Epithelial cell of prostate (primary cell): ENCODE measurements around the gene SVIL.
A peak's percentile ranks its signal among the peaks of the same experiment; 100 is the strongest.
"Not testable (repeated sequence)": the region's sequence is repeated elsewhere in the genome, so short reads cannot be mapped to it uniquely, and the experiment has no call there.

ENCODE experiments used
- DNase-seq: peaks from one replicate; pipeline ENCODE4 v3.0.0-alpha.2; 2011; ENCODE audit warnings: low read depth, low spot score
- H3K27ac ChIP-seq: fragments of 450-650 bp; 2 replicates; pipeline ENCODE4 v1.5.1; 2017; ENCODE audit warnings: mild to moderate bottlenecking

SVIL gene

DNA sequence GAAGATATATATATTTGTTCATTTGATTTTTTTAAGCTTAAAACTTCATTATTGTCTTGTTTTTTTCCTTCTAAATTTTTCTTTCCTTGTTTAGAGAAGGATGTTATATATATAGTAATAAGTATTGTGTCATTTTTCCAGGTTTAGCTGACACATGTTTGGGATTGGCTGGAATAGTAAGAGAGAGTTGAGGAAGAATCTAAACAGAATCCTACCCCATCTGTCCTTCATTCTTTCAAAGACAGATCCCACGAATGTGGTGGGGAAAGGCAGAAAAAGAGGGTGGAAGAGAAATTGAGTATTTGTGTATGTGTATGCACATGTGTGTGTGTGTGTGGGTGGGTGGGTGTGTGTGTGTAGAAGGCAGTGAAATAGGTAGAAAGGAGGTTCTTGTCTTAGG lies 132.4 kb downstream of the SVIL start:
- DNase-seq: no peak
- peak overlapping the region; percentile 46 for H3K27ac ChIP-seq

DNA sequence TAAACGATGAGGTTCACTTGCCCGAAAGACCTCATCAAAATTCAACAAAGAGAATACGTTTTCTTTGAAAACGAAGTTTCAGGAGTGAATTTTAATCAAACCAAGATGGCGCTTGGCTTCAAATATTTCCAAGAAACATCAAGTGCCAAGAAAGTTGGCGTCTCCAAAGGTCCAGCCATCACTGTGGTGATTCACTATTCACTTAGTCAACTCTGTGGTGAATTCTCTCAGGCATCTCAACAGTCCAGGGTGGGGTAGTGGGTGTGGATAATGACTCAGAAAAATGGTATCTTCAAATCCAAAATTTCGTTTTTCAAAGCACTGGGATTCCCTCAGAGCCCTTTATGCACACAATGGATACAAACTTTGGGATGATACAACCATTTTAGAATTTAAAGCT lies 133.1 kb downstream of the SVIL start:
- peak overlapping the region; percentile 46 for H3K27ac ChIP-seq
- DNase-seq: peak; percentile 59

DNA sequence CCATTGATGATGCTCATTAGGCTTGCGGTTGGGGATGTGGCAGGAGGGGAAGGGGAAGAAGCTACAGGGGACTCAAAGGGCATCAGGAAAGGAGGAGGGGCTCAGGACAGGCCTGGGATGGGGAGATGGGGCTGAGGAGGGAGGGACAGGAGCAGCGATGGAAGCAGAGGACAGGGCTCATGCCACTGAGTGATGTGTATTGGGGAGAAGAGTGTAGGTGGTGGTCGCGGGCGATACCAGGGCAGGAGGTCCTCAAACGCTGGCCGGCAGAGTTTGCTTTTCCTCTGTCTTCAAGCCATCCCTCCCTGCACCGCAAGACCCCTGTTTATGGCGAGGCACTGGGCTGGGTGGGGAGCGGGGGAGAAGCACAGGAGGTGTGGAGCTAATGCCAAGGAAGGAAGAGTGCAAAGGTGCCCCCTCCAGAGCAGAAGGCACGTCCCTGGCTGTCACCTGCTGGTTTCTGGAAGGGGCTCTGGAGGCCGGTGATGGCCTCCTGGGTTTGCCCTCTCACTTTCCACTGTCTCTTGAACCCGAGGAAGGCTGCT lies 134.7 kb downstream of the SVIL start:
- H3K27ac ChIP-seq: no peak overlapping the region
- no peak for DNase-seq

DNA sequence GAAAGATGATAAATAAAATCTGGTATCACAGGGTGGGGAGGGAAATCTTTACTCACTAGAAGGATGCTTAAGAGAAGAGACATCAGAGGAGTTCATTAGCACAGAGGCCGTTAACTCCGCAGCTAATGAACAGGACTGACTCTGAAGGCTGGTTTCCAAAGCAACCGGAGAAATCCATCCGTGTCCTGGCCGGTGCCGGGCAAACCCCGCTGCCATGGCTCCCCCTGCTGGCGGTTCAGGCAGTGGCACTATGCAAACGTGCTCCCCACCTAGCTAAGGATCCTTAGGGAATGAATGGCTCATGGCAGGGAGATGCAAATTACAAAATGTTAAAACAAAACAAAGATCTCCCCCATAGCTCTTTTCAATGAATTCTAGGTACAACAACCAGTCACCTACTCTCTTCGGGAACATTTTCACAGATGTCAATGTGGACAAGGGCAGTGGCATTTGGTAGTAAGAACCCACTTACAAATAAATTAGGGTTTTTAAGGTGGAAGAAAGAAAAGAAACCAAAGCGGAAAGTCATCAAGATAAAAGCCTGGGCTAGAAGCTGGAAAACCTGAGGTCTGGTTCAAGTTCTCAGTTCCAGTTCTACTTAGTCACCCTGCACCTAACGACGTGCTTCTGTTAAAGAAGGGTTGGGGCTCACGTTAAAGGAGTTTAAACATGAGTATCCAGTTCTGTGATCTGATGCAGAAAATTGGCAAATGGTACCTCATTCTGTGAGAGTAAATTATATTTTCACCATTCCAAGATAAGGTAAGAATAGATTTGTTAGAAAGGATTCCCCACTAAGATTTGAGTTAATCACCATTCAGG lies 138.2 kb downstream of the SVIL start:
- H3K27ac ChIP-seq: no peak overlapping the region
- no peak for DNase-seq

DNA sequence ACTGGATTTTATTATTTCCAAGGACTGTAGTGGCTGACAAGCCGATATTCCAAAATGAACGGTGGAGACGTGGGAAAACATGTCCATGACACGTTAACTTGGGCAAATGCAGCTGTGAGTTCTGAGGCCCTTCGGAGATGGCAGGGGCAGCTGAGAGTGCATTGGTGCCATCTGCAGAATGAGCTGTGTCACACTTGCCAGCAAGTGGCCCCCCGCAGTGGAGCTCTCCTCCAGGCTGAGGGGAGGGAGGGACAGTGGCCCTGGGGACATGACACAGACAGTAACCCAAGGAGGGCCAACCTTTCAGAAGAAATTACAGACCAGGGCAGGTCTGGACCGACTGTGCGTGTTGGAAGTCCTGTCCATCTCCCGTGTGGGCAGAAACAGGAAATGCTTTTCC lies 139.4 kb downstream of the SVIL start:
- DNase-seq: no peak
- no peak overlapping the region for H3K27ac ChIP-seq

DNA sequence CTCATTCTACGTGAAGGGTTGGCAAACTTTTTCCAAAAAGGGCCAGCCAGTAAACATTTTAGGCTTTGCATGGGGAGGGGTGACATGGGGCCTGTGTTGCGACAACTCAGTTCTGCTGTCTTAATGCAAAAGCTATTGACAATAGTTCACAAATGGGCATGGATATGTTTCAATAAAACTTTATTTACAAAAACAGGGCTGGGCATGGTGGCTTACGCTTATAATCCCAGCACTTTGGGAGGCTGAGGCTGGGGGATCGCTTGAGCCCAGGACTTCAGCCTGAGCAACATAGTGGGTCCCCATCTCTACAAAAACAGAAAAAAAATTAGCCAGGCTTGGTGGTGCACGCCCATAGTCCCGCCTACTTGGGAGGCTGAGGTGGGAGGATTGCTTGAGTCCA lies 141.1 kb downstream of the SVIL start:
- H3K27ac ChIP-seq: no peak overlapping the region
- DNase-seq: no peak

DNA sequence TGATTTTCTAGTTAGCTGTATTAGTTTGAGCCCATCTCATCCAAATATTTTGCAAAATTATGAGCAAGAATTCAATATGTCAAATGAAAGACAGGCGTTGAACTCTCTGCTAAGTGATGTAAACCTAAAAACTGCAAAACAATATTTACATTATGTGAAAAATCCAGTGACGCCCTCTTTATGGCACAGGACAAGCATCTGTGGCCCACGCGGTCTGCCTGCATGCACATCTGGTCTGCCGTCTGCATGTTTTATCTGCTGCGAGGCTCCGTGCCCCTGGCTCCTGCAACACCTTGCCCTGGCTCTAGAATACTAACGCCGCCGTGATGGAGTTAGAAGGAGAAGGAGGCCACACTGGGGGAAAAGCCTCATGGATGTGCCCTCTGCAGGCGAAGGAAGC lies 142.0 kb downstream of the SVIL start:
- DNase-seq: no peak
- H3K27ac ChIP-seq: no peak overlapping the region

DNA sequence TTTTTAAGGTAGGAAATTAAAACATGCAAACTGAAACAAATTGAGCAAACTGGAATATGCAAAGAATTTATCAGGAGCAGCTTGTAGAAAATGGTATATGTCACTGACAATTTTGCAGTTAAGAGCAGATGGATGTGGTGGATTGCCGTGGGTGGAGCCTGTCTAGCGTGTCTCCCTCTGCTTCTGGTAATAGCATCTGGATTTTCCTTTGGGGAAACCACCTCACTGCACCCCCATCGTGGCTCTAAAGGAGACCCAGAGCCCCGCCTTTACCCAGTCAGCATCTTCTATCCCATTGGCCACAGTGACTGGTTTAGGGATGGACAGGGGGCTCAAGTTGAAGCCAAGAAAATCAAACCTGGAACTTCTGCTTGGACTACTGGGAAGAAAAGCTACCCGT lies 142.9 kb downstream of the SVIL start:
- DNase-seq: no peak
- H3K27ac ChIP-seq: no peak overlapping the region

DNA sequence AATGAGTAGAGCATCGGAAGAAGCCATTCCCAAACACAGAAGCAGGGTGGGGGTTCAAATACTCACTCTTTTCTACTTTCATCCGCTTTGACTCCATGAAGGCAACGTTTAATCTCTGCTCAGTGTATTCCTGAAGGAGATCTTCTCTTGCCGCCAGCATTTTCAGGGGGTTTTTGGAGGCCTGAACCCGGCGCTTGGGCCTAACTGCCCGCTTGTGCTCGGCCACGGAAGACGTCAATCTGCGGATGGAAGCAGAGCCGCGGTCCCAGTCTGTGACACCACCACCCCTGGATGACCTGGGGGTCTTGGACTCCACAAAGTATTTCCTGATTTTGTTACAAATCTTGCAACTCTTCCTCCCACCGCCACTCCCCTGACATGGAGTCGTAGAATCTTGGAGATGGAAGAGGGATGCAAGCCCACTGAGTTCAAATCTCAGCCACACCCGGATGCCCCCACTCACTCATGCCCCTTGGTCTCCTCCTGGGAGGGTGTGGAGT lies 143.9 kb downstream of the SVIL start:
- not testable (repeated sequence) for DNase-seq, H3K27ac ChIP-seq

DNA sequence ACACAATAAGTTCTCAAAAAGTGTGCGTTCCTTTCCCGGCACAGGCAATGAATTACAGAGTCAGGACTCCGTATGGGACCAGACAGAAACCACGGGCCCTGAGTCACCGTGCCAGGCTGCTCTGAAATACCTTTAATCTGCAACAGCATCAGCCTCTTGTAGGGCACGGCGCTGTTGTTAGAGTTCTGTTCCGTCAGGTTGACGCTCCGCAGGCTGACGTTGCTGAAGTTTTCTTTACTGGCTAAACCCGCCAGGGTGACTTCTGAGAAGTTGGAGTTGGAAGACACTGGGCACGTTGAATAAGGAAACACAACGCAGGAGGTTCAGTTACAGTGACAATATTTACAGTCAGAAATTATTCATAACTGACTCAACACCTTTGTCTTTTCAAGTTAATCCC lies 146.3 kb downstream of the SVIL start:
- H3K27ac ChIP-seq: peak overlapping the region; percentile 10
- DNase-seq: not testable (repeated sequence)

DNA sequence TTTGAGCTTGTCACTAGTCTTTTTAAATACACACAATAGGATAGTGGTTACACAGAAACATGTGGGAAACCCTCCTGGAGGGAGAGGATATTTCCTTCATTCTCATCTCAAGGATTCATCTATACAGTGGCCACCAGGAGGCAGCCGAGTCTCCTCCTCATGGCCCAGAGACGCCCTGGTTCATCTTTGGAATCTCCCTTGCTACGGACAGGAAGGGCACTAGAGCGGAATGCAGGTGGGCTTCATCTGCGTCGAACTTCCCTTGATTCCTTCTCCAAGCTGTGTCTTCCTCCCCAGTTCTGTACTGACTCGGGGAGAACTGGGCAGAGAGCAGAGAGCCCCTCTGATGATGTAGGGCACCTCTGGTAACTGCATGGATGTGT lies 146.9 kb downstream of the SVIL start:
- peak overlapping the region; percentile 10 for H3K27ac ChIP-seq
- DNase-seq: not testable (repeated sequence)

DNA sequence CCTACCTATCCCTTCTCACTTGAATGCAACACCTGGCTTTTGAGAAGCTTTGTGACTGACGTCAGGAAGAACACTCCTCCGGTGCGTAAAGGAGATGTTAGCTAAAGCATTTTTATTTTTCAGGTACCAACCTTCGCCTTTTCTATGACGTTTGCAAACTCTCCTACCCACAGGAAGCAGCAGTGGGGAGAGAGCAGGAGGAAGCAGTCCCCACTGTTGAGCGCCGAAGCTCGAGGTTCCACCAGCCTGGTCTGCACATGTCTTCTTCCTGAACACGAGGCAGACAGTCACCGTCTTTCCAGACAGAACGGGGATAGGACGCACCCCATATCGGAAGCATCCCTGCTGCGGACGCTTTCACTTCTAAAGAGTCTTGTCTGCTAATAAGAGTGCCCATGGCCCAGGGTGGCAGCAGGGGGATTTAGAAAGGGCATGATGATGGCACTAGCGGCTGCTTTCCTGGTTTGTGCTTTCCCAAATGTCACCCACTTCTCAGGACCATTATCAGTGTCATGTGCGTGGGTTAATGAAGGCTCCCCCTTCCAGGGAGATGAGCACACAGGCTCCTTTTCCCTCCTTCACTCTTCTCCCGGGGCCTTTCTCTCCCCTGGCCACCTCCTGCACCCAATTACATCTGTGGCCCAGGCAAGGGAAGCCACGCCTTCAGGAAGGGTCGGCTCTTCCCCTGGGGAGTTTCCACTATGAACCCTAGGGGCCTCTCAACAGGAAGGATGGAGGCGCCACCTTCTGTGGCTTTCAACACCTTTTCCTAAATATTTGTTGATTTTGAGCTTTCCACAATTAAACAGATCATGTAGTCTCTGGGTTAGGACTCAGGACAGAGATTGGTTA lies 147.5 kb downstream of the SVIL start:
- H3K27ac ChIP-seq, DNase-seq: not testable (repeated sequence)

DNA sequence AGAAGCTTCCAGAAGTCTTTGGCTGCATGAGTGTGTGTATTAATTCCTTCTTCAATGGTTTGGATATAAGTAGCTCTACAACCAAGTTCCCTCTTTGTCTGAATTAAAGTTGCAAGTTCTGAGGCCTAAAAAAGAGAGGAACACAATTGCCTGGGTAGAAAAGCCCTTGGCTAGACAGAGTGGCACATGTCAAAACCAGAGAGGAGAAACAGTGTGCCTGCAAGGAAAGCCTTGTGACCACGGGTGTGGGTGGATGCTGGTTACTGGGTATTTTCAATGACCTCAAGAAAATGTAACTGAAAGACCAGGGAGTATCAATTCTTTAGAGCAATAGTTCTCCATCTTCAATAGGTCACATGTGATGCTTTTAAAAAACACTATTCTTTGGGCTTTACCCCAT lies 148.3 kb downstream of the SVIL start:
- no peak overlapping the region for H3K27ac ChIP-seq
- no peak for DNase-seq

DNA sequence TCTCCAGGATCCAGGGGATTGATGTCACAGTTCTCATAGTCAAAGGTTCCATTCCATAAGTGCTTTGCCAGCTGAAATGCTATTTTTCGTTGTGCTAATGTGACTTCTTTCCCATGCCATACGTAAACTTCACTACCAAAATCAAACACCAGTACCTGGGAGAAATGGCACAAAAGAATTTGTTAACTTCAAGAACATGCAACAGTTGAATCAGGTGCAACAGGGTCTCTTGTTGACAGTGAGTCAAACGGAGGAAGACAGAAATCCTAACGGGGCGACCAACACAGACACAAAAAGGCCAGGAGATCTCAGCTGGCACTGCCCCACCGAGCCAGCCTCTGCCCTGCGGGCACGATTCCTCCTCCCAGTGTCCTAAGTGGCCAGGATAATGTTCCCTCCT lies 150.1 kb downstream of the SVIL start:
- not testable (repeated sequence) for DNase-seq, H3K27ac ChIP-seq

DNA sequence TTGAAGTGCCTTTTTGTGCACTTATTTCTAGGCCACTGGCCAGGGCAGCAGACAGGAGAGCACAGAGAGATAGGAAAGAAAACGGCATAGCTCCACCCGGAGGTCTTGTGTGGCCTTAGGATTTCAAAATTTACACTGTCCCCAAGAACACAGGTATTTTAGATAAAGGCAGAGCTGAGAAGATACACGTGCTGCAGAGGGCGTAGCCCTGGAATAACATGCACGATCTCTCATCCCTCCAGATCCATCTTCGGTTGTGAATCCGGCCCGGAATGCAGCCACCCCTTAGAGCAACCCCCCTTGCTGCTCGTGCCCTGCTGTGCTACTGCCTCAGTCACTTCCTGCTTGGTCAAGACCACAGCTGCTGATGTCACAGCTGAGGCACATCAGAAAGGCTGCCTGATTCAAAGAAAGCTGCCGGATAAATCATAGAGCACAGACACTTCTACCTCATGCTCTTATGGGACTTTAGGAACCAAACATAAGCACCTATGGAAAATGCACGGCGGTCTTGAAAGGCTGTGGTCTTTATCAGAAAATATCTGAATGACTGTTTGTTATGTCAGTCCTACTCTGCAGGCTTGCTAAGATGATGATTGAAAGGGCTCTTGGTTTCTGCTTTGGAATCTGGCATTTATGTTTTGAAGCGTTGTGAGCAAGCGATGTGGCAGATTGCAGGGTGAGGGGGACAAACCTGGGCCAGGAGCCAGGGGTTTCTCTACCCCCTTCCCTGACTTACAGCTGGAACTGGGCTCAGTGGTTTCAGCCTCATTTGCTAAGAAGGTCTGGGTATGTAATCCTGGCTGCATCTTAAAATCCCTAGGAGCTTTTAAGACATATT lies 152.0 kb downstream of the SVIL start:
- DNase-seq: no peak
- H3K27ac ChIP-seq: no peak overlapping the region

DNA sequence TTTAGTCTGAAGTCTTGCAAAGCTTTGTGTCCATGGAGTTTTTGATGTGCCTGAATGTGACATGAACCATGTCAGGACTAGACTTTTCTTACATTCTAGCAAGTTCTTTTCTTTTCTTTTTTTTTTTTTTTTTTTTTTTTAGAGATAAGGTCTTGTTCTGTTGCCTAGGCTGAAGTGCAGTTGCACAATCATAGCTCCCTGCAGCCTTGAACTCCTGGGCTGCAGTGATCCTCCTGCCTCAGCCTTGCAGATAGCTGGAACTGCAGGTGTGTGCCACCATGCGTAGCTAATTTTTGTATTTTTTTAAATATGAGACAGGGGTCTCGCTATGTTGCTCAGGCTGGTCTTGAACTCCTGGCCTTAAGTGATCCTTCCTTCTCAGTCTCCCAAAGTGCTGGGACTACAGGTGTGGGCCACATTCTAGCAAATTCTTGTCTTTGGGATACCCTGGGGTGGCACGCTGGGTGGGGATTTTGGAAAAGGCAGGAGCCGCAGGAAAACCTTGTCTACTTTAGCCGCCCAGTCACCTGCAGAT lies 152.8 kb downstream of the SVIL start:
- no peak for DNase-seq
- no peak overlapping the region for H3K27ac ChIP-seq

DNA sequence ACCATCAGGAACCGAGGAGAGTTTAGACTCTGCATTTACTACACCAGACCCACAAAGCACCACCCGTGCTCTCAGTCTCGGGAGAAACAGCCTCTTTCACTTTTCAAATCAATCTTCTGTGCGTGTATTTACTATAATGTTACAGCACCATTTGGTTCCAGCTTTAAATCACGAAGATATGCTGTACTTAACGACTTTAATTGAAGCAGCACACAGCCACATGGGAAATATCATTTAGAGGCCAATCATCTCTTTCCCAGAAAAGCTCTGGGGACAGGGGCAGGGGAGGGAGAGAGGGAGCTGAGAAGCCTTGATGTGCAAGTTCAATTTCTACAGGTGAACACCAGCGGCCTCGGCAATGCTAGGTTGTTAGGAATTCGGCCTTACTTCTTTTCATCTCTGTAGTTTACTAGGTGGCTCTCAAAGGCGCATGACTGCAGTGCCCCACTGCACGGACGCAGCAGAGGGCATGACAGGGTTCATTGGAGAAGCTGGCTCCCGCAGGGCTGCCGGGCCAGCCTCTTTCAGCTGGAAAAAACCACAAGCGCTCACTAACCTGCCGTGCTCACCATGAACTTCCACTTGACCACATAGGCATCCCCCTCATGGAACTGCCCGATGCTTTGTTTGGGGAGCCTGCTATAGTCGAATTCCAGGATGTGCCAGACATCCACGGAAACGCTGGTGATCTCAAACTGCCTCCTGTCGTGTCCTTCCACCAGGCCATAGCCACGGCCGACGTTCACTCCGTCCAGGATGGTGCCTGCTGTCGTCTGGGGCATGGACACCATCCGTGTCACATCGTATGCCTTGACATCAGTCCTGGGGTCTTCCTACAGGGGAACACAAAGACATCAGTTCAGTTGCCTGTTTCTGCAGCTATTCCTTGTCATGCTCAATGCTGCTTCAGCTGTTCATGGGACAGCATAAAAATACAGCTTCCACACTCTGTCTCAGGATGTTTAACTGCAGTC lies 154.5 kb downstream of the SVIL start:
- no peak for DNase-seq
- no peak overlapping the region for H3K27ac ChIP-seq

DNA sequence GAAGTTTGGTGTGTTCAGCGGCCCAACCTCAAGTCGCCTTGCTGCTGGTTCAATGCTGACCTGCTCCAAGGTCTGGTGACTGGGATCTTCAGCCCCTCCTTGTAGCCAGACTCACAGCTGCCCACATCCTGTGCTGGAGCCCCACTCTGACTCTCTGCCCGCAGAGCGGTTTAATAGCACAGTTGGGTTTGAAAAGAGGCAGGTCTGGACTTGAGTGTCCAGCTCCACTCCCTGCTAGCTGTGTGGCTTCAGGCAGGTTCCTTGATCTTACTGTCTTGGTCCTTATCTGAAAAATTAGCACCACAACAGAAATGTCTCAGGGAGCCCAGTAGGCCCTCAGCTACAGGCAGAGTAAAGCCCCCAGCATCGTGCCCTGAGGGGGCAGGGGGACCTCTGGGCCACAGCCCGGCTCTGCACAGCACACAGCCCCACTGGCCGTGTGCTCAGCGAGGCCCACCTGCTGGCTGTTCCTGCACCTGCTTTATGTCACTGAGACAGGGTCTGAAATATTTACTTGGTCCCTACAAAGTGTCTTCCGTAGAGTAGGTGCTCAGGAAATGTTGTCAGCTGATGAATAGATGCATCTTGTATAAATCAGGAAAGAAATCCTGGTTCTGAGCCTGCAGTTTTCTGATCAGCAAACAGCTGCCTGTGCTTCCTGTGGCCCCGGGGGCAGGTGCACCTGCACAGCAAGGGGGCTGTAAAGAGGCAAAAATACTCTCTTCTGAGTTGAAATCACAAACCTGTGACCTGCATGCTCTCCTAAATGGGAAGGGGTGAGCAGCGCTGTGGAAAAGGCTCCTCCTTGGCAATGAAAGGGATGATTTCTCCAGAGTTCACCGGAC lies 155.5 kb downstream of the SVIL start:
- peak; percentile 62 for DNase-seq
- H3K27ac ChIP-seq: peak overlapping the region; percentile 48
